H54 (cell line): ENCODE results near the gene ANKS1B.

Experiments used
- DNase-seq: peaks from one replicate; pipeline ENCODE4 v3.0.0; 2011; ENCODE audit warnings: low spot score, mixed read lengths; ENCODE audit not compliant: insufficient read length
- FAIRE-seq: peaks from 3 replicates; lab custom pipeline; 2011; peaks lifted over from hg19 to GRCh38; lab: Jason Lieb, UNC
- POLR2A ChIP-seq: IDR thresholded peaks from 2 replicates; pipeline ENCODE4 v1.6.1; 2011; ENCODE audit warnings: low read depth, mild to moderate bottlenecking, low read length

ANKS1B gene

GRCh38 chr12:99133401-99133800 lies 851.3 kb downstream of the ANKS1B start:
- FAIRE-seq (no peak), DNase-seq (no peak)
- TF ChIP-seq POLR2A: no peak

GRCh38 chr12:99131751-99132199 lies 853.0 kb downstream of the ANKS1B start:
- no peak for FAIRE-seq
- no peak for DNase-seq
- TF ChIP-seq POLR2A: no peak

- DNase-seq (no peak), FAIRE-seq (no peak)
- no peak for TF ChIP-seq POLR2A
Measured at GRCh38 chr12:99130808-99131553, 853.8 kb downstream of the ANKS1B start.

DNA sequence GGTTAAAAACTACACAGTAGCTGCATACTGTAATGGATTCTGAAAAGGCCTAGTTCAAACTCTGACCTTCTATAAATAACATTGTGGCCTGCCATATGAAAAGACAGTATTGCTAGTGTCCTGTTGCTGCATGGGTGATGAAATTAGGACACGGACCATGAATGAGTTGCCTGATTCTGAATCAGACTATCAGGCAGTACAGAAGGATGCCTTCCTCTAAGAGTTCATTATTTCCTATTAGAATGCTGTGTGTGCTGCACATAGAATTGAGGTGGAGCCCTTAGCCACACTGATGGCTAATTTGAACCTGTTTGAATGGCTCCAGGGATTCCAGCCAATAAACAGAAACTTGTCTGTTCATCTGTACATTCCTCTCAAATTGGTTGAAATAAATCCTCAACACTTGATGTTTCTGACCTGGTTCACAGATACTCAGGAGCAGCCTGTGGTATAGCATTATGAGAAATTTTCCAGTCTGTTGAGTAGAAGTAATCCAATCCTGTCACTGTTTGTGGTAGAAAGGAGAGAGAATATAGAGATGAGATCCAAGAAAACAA lies 856.4 kb downstream of the ANKS1B start:
- DNase-seq (no peak), FAIRE-seq (no peak)
- no peak for TF ChIP-seq POLR2A

GRCh38 chr12:99122959-99123358 lies 861.8 kb downstream of the ANKS1B start:
- FAIRE-seq (no peak), DNase-seq (no peak)
- TF ChIP-seq POLR2A: no peak

GRCh38 chr12:99122496-99122895 lies 862.2 kb downstream of the ANKS1B start:
- TF ChIP-seq POLR2A: no peak
- FAIRE-seq (no peak), DNase-seq (no peak)

DNA sequence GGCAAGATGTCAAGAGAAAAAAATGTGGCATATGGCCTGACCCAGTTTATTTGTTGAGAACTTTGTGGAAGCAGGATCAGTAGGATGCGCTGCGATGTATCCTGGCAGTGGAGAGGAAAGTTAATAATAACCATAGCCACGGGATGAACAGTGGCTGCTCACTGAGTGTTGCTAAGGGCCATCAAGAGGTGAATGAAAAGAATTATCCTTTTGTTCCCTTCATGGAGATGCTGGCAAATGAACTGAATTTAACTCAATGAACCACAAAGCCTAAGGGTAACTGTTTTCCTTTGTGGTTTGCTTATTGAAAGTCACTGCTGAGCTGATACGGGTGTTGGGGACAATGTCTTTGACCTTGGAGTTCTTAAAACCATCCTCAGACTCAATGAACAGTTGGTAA lies 863.2 kb downstream of the ANKS1B start:
- no peak for TF ChIP-seq POLR2A
- FAIRE-seq (no peak), DNase-seq (no peak)

DNA sequence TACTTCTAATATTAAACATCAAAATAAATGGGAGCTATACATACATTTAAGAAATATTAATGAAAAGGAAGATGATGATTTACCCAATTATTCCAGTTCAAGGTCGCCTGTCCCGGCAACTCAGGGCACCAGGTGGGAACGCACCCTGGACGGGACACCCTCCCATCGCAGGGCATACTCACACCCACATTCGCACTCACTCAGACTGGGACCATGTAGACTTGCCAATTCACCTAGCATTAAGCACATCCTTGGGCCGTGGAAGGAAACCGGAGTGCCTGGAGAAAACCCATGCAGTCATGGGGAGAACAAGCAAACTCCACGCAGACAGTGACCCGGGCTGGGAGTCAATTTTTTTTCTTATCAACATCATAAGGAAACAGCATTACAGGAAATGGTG lies 864.8 kb downstream of the ANKS1B start:
- FAIRE-seq (no peak), DNase-seq (no peak)

DNA sequence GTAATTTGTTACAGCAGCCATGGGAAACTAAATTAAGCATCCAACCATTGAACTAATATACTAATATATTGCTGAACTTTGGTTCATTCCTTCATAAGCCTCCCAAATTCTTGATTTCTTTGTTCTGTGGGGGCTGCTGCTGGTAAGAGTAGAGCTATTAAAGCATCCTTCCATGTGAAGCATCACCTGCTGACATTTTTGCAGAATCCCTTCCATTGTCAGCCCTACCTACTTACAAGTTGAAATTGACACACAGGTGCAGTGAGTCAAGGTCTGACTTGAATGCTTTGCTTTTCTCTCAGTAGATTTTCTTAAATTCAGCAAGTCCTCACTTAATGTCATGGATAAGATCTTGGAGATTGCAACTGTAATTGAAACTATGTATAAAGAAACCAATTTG lies 865.3 kb downstream of the ANKS1B start:
- FAIRE-seq (no peak), DNase-seq (no peak)
- no peak for TF ChIP-seq POLR2A

More for the DNA sequence above, 864.8 kb downstream of the ANKS1B start:
- TF ChIP-seq POLR2A: no peak

GRCh38 chr12:99111600-99111999 lies 873.1 kb downstream of the ANKS1B start:
- DNase-seq (no peak), FAIRE-seq (no peak)
- no peak for TF ChIP-seq POLR2A

GRCh38 chr12:99110868-99111267 lies 873.9 kb downstream of the ANKS1B start:
- no peak for TF ChIP-seq POLR2A
- DNase-seq: no peak
- no peak for FAIRE-seq

DNA sequence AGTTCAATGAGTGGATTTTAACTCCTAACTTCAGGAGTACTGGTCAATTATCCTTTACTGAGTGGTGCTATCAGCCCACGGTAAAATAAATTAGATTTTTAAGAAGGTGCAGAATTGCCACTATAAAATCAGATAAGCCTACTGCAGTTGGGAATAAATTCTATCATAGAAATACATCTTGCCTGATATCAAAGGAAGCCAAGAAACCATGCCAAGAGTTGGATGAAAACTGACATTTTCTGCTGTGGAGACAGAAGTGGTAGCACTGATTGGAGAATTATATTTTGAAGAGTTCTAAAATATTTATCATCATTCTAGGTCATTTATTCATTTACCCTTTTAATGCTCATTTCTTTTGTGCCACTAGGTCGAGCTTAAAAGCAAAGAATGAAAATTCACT lies 874.5 kb downstream of the ANKS1B start:
- no peak for TF ChIP-seq POLR2A
- DNase-seq (no peak), FAIRE-seq (no peak)

GRCh38 chr12:99108924-99109323 lies 875.8 kb downstream of the ANKS1B start:
- no peak for TF ChIP-seq POLR2A
- no peak for FAIRE-seq
- no peak for DNase-seq

DNA sequence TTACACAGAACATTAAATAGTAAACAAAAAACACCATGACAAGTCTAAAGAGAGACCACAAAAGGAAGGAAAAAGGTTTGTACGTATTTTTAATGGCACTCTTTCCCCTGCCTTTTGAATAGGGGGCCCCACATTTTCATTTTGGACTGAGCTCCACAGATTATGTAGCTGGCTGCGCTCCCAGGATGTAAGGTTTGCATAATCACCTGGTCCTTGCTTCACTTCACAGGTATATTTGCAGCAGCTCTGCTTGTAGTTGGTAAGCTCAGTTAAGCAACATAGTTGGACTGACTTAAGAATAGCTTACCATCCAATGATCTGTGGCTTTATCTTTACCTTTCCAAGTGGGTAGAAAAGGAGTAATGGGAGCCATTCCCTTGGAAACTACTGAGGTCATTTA lies 885.0 kb downstream of the ANKS1B start:
- DNase-seq (no peak), FAIRE-seq (no peak)
- no peak for TF ChIP-seq POLR2A

- DNase-seq (no peak), FAIRE-seq (no peak)
- TF ChIP-seq POLR2A: no peak
Measured at GRCh38 chr12:99097171-99097570, 887.6 kb downstream of the ANKS1B start.
